ENCODE data around the gene PRKAR1B.

PRKAR1B gene

DNA sequence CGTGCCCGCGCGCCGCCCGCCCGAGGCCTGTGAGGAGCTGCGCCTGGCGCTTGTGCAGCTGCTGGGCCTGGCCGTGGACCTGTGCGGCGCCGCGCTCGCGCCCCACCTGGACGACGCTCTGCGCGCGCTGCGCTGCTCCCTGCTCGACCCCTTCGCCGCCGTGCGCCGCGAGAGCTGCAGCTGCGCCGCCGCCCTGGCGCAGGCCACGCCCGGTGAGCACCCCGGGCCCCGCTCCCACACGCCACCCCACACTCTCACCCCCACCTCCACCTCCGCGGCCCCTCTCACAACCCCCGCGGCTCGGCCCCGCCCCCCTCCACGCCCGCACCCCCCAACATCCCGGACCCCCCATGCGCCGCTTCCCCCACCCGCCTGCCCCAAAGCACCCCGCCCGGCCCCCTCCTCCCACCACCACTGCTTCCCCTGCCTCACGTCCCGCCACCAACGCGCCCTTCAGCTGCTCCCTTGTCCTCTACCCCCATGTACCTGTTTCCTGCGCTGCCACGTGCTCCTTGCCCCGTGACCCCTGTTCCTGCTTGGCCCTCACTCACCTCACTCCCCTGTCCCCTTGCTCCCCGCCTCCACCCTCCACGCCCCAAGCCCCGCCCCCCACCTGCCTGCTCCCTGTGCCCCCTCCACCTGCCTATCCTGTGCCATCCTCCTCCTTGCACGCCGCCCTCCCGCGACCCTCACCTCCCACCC lies at the start of gene PRKAR1B:
TSS of gene PRKAR1B (minus strand) at position 178 of the 702 bp plus-strand sequence. CDS start 15,776 bp downstream, outside the sequence.
- peak; percentile 30 for DNase-seq

DNA sequence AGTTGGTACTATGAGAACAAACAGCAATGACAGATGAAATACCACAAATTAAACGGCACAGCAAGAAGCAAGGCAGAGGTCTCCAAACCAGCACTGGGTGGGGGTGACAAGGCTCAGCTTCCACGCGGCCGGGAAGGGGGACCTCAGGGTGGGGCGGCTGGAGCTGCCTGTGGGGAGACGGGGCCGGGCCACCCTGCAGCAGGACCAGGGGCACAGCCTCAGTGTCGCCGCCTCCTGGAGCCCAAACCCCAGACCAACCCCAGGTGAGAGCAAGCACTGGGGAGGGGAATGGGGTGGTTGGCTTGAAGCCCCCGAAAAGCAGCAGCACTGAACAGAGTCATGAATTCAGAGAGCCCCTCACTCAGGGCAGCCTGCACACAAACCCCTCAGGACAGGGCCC lies 49.3 kb upstream of the PRKAR1B start:
- no peak for DNase-seq

DNA sequence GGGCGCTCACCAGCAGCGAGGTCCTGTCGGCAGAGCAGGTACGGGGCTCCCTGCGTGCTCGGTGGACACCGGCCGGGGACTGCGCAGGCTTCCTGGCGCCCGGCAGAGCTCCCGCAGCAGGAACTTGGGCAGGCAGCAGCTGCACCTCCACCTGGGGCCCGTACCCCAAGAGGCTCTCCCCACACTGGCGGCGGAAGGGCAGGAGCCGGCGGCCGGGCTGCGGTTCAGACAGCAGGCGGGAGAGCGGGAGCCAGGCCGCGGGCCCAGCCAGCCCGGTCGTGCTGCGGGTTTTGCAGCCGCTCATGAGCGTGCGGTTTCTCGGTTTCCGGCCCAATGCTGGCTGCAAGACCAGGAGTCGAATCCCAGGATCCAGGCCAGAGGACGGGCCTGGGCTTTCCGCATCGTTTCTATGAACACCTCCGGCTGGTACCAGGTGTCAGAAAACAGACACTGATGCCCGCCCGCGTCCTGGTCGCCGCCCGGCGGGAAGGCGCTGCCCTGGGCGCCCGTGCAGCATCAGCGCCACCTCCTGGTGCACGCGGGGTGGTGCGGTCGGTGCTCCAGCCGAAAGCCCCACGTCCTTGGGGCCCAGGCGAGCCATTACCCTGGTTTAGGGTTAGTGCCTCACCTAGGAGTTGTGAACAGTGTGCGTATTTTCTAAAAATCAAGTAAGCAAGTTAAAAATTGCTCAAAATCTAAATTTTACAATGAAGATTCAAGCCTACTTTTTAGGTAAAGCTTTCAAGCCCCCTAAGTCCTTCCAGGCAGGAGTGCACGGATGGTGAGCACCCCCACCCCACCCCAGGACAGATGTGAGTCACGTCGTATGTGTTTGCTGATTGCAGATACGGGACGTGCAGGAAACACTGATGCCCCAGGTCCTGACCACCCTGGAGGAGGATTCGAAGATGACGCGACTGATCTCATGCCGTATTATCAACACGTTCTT lies 47.4 kb upstream of the PRKAR1B start:
- peak; percentile 65 for DNase-seq

DNA sequence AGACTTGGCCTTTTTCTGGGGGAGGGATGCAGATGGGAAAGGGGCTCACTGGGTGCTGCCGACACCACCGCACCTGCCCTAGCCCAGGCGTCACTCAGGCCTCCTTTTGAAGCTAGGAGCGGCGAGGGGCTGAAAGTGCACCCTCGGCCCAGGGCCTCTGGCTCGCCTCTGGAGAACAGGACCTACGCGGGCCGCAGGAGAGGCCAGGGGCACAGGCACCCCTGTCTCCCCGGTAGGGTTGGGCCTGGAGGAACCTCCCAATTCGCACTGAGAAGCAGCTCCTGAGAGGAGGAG lies 46.5 kb upstream of the PRKAR1B start:
- DNase-seq = no peak

DNA sequence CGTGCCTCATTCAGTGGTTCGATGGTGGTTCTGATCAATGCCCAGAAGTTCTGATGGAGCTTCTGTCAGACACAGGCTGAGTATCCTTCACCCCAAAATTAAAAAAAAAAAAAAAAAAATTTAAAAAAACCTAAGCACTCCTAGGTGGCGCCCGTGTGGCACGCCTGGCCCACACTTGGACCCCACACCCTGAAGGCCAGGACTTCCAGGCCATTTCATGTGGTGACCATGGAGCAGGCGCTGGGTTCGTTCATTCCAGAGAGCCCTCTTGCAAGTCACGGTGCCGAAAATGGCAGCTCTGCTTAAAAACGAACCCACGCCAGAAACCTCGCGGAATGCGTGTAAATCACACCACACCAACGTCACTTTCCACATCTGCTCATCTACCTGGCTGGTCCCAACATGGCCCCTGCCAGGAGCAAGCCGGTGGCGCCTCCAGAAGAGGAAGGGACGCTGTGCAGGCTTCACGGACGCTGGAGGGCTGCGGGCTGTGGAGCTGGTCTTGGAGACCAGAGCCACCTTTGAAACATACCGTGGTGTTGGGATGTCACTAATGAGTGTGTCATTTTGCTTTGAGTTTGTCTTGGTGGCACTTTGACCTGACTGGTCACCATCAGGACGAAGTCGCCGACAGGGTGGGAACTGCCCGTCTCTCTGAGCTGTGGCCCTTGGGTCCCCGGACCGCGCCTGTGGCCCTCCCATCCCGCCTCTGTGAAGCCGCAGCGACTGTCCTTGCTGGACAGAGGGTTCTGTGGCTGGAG lies 46.0 kb upstream of the PRKAR1B start:
- no peak for DNase-seq

DNA sequence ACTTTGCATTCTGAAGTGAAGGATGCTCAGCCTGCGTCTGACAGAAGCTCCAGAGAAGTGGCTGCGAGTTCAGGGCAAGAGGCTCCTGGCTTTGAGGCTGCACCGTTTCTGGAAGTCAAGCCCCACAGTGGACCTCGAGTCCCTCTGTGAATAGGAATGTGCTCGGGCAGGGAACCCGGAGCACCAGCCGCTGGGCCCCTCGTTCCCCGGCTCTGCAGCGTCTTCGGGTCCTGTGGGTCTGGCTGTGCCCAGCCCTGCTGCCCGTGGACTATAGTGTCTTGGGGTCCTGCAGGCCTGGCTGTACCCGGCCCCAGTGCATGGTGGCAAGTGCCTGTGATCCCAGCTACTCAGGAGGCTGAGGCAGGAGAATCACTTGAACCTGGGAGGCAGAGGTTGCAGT lies 45.3 kb upstream of the PRKAR1B start:
- no peak for DNase-seq

DNA sequence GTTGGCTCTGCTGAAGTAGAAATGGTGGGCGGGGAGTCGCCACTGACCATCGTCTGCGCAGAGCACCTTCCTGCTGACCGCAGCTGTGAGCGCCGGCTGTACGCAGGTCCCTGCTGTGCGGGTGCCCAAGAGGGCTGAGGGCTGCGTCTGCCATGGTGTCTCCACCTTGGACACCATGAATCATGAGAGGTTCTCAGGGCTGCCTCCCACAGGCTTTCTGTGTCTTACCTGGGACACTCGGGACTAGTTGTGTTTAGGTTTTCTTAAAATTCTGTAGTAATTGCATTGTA lies 44.9 kb upstream of the PRKAR1B start:
- DNase-seq = no peak

DNA sequence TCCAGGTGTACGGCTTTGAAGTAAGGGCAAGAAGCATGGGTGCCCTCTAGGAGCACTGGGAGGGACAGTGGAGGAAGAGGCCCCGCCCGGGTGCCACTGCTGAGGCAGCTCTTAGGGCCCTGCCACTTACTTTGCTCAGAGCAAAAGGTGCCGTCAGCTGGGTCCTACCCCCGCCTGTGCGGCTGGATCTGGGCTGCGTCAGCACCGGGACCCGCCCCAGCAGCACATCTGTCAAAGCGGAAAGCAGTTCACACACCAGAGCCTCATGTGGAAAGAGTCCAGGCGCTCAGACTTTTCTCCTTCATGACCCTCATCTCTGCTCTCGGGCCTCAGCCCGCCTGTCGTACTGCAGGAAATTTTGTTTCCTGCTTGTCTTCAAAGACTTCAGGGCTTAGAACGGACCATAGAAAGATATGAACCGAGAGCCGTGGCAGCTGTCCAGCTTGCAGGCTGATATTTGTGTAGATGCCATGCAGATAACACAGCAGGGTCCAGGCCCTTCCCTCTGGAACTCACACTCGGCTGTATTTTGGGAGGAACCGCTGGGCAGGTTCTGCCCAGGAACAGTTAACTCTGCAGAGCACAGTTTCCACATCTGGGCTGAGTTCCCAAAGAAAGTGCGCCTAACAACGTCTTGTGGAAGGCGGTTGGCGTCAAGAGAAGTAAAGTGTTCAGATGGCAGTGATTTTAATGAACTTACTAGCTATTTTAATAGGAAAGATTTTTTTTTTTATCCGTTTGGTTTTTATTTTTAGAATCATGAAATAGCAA lies 44.3 kb upstream of the PRKAR1B start:
- DNase-seq = no peak

DNA sequence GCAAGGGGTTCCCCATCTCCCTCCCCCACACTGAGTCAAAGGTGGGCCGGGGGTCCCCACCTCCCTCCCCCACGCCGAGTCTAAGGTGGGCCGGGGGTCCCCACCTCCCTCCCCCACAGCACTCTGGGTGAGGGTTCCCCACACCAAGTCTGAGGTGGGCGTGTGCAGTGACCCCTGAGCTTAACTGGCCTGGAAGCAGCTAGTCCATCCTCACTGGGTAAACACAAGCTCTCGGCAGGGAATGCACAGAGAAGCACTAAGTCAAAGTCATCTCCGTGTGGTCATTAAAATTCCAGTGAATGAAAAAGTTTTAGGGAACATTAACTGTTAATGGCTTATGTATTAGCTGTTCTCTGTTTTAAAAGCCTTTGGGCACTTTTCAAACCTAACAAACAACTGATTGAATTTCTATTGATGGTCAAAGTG lies 43.7 kb upstream of the PRKAR1B start:
- no peak for DNase-seq

DNA sequence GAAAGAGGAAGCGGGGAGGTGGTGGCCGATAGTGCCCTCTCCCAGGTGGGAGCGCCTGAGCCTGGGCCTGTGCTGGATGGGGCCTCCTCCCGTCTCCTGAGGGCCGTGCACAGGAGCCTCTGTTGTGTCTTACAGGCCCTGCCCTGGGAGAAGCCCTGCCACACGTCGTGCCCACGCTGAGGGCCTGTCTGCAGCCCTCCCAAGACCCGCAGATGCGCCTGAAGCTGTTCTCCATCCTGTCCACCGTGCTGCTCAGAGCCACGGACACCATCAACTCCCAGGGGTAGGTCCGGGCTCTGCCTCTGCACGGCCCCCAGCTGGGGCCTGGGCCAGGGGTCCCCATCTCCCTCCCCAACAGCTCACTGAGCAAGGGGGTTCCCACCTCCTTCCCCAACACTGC lies 43.3 kb upstream of the PRKAR1B start:
- DNase-seq = no peak

DNA sequence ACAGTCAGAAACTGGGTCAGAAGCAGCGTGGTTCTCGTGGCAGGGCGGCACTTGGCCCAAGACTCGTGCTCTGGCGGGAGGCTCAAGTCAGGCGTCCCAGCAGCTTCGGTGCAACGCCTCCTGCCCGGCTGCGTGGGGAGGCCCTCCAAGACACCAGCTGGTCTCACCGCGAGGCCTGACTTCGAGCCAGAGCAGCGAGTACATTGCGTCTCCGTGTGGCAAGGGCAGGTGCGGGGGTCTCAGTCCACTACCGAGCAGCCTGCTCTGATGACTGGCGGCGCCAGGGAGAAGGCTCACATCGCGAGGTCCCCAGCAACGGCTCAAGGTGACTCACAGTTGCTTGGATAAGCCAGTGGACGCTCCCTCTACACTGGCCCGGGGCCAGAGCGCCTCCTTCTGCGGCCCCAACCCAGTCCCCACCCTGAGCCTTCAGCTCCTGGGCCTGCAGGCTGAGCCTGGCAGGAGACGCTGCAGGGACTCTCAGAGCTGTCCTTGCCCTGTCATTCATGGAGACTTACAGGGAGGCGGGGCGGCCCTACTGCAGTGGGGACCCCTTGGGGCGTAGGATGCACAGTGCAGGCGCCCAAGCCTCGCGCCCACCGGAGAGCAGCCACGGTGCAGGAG lies 41.9 kb upstream of the PRKAR1B start:
- DNase-seq = no peak

DNA sequence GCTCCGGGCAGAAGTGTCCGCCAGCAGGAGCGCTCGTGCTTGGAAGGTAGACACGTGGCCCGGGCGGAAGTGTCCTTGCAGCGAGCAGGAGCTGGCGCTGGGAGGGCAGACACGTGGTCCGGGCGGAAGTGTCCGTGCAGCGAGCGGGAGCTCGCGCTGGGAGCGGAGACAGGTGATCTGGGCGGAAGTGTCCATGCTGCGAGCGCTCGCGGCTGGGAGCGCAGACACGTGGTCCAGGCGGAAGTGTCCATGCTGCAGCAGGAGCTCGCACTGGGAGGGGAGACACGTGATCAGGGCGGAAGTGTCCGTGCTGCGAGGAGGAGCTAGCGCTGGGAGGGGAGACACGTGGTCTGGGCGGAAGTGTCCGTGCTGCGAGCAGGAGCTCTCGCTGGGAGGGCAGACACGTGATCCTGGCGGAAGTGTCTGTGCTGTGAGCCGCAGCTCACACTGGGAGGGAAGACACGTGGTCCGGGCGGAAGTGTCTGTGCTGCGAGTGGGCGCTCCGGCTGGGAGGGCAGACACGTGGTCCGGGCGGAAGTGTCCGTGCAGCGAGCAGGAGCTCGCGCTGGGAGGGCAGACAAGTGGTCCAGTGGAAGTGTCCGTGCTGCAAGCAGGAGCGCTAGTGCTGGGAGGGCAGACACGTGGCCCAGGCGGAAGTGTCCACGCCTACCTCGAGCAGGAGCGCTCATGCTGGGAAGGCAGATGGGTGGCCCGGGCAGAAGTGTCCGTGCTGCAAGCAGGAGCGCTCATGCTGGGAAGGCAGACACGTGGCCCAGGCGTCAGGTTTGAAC lies 41.1 kb upstream of the PRKAR1B start:
- no peak for DNase-seq

DNA sequence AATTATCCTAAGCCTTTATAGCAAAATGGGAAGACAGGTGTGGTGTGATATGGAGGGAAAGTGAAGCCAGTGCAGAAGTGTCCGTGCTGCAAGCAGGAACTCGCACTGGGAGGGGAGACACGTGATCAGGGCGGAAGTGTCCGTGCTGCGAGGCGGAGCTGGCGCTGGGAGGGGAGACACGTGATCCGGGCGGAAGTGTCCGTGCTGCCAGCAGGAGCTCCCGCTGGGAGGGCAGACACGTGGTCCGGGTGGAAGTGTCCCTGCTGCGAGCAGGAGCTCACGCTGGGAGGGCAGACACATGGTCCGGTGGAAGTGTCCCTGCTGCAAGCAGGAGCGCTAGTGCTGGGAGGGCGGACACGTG lies 40.5 kb upstream of the PRKAR1B start:
- no peak for DNase-seq

DNA sequence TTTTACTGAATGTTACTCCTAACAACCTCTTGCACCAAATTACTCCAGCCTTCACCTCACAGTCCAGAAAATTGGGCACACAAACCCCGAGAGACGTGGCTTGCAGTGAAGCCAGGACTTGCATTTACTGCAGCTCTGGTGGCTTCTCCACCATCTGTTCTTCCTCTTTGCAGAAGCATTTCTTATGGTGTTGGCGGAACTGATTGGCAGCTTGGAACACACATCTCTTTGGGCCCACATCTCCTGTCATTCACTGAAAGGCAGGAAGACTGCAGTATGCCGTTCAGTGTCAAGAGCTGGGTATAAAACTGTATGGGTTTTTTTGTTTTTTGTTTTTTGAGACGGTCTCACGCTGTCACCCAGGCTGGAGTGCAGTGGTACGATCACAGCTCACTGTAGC lies 38.3 kb upstream of the PRKAR1B start:
- DNase-seq = no peak

DNA sequence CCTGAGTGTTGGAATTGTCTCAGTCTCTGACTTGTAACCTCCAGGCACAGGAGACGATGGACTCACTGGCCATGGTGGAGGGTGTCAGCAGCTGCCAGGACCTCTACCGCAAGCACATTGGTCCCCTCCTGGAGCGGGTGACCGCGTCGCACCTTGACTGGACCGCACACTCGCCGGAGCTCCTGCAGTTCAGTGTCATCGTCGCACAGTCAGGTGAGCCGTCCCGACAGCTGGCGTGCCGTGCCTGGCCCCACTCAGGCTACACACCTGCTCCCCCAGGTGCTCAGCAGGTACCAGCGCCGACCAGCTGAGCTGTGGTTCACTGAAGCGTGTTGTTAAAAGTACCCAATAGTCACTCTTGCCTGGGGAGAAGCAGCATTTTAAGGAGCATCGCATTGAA lies 36.7 kb upstream of the PRKAR1B start:
- no peak for DNase-seq

DNA sequence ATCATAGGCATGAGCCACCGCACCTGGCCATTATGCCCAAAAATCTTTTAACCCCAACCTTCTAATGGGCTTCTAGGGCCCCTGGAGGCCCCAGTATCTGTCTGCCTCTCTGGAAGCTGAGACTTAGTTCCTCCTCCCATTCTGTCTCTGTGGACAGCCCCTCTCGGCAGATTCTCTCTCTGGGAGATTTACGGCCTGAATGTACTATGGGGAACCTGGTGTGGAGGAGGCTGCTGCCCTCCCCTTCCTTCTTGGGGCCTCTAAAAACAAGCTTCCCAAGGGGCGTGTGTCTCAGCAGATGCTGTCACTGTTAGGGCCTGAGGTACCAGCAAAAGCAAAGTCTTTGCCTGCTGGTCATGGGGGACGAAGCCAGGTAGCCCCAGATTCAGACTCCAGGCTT lies 35.8 kb upstream of the PRKAR1B start:
- DNase-seq = no peak

DNA sequence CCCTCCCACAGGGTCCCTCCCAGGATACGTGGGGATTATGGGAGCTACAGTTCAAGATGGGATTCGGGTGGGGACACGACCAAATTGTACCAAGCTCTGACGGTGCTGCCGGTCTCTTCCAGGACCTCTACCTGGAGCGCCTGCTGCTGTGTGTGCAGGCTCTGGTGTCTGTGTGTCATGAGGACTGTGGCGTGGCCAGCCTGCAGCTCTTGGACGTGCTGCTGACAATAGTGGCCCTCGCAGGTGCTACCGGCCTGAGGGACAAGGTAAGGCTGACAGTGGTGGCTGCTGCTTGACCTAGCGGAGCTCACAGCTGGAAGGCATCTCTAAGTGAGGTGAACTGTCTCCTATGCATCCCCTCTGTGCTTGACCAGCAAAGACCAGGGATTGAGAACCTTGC lies 34.5 kb upstream of the PRKAR1B start:
- no peak for DNase-seq

DNA sequence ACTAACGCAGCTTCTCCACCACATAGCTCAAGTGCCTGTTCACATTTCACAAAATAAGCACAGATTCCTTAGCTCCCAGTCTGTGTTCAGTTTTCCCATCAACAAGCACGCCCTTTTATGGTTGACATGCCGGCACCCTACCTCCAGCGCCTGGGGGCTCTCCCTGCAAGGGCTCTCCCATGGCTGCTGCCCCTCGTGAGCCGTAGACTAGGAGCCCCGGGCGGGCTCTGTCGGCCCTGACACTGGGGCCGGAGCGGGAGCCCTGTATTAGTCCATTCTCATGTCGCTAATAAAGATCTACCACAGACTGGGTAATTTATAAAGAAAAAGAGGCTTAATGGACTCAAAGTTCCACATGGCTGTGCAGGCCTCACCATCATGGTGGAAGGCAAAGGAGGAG lies 34.0 kb upstream of the PRKAR1B start:
- DNase-seq = no peak

DNA sequence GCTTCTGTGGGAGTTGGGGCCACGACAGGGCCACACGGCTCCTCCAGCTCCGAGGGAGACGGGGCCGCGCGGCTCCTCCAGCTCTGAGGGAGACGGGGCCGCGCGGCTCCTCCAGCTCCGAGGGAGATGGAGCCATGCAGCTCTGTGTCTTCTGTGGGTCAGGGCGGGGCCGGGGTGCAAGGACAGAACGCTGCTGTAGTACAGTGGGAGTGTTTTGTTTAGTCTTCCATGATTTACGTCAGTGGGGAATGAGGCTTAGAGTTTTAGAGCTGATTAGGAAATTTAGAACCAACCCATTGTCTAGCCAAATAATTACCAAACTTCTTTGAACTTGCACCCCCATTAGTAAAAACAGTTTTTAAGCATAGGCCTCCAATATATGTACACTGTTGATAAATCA lies 32.9 kb upstream of the PRKAR1B start:
- no peak for DNase-seq

DNA sequence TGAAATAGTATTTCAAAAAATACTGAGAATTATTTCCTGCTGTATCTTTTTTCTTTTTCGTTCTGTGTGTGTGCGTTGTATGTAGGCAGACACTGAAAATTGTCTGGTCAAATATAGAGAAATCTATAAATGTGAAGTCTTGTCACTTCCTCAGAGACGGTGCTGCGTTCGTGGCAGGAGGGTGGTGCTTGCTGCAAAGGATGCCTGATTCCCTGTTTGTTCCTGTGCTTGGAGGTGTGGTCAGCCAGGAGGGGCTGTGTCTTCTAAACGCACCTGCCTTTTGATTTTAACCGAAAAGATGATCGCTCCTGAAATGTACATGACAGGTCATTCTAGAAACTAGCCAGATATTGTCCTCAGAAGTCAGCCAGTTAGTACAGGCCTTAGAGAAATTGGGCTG lies 32.5 kb upstream of the PRKAR1B start:
- no peak for DNase-seq

DNA sequence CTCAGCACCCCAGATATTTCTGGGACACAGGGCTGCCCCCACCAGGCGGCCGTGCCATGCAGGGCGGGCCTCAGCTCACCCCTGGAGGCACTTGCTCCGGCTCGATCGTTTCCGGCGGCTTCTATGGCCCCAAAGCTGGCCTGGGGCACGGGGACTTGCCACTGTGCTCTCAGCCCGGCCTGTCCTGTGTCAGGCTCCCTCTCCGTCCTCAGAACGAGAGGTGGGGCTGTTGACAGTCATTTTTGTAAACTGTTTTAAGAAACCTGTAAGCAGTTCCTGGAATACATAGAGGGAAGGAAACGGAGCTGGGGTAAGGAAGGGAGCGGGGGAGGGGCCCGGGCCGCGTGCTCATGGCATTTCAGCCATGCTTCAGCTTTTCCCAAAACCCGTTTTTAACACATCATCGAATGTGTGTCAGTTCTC lies 30.7 kb upstream of the PRKAR1B start:
- no peak for DNase-seq

All from CD4-positive, alpha-beta T cell treated with Interleukin-12 subunit alpha and Interleukin-12 subunit beta, for 1 hour (primary cell).